GM23338 (cell line): ENCODE measurements around the gene CNP. TPM values are rescaled to one million over a fixed set of nuclear protein-coding genes. Genes with fewer than 3 reads are reported as not detected.

Source experiments
- ATAC-seq: fragments of 200-7000 bp; cut with Tn5 transposase; 3 replicates; pipeline ENCODE4 v1.9.1; 2020
- DNase-seq: peaks from one replicate; pipeline ENCODE4 v3.0.0-alpha.2; 2015; ENCODE audit warnings: low spot score
- H2AFZ ChIP-seq: fragments of 200-600 bp; sonication (generic); 2 replicates; pipeline ENCODE4 v1.8.0; 2016; ENCODE audit warnings: antibody characterized with exemption, mild to moderate bottlenecking, moderate library complexity
- H3F3A ChIP-seq: fragments of 200-600 bp; sonication (generic); replicated peaks from 2 replicates; pipeline ENCODE4 v1.8.0; 2017; ENCODE audit warnings: antibody characterized with exemption, mixed run types, low read depth
- H3K27ac ChIP-seq: fragments of 200-600 bp; sonication (generic); 2 replicates; pipeline ENCODE4 v1.6.1; 2016; ENCODE audit warnings: low read depth
- H3K27me3 ChIP-seq: fragments of 200-600 bp; sonication (generic); 2 replicates; pipeline ENCODE4 v1.8.0; 2016; ENCODE audit warnings: mild to moderate bottlenecking, mixed run types, moderate library complexity; ENCODE audit not compliant: insufficient read depth
- H3K36me3 ChIP-seq: fragments of 200-600 bp; sonication (generic); 2 replicates; pipeline ENCODE4 v1.8.0; 2016; ENCODE audit warnings: mild to moderate bottlenecking; ENCODE audit not compliant: insufficient read depth
- H3K4me1 ChIP-seq: fragments of 200-600 bp; sonication (generic); 2 replicates; pipeline ENCODE4 v1.8.0; 2016; ENCODE audit warnings: mild to moderate bottlenecking, moderate library complexity; ENCODE audit not compliant: insufficient read depth
- H3K4me2 ChIP-seq: fragments of 200-600 bp; sonication (generic); 2 replicates; pipeline ENCODE4 v1.7.1; 2017; ENCODE audit warnings: mixed run types
- H3K4me3 ChIP-seq: fragments of 200-600 bp; sonication (generic); 2 replicates; pipeline ENCODE4 v1.6.1; 2016; ENCODE audit warnings: mixed run types
- H3K79me2 ChIP-seq: fragments of 200-600 bp; sonication (generic); replicated peaks from 2 replicates; pipeline ENCODE4 v1.8.0; 2017; ENCODE audit warnings: mild to moderate bottlenecking; ENCODE audit not compliant: insufficient read depth
- H3K9me2 ChIP-seq: fragments of 200-600 bp; sonication (generic); 2 replicates; pipeline ENCODE4 v1.8.0; 2017; ENCODE audit not compliant: insufficient read depth
- H4K20me1 ChIP-seq: fragments of 200-600 bp; sonication (generic); replicated peaks from 2 replicates; pipeline ENCODE4 v1.8.0; 2017; ENCODE audit warnings: mild to moderate bottlenecking; ENCODE audit not compliant: insufficient read depth
- H3K27ac Mint-ChIP-seq: 2 replicates; pipeline ENCODE4 v1.8.0; 2020; ENCODE audit warnings: inconsistent platforms, mild to moderate bottlenecking, moderate library complexity, mixed read lengths
- H3K27me3 Mint-ChIP-seq: 3 replicates; pipeline ENCODE4 v1.8.0; 2022; ENCODE audit warnings: low read depth, mild to moderate bottlenecking, moderate library complexity, mixed read lengths, inconsistent platforms; ENCODE audit not compliant: insufficient read depth, poor library complexity
- H3K36me3 Mint-ChIP-seq: 3 replicates; pipeline ENCODE4 v1.8.0; 2021; ENCODE audit warnings: low read depth, mild to moderate bottlenecking, inconsistent platforms, moderate library complexity, mixed read lengths
- H3K4me1 Mint-ChIP-seq: 3 replicates; pipeline ENCODE4 v1.8.0; 2020; ENCODE audit warnings: mild to moderate bottlenecking, inconsistent platforms, mixed read lengths
- H3K4me3 Mint-ChIP-seq: 3 replicates; pipeline ENCODE4 v1.8.0; 2021; ENCODE audit warnings: moderate library complexity, mild to moderate bottlenecking, inconsistent platforms, mixed read lengths
- H3K9me3 Mint-ChIP-seq: 3 replicates; pipeline ENCODE4 v1.8.0; 2020; ENCODE audit warnings: moderate library complexity, mild to moderate bottlenecking, inconsistent platforms, mixed read lengths
- NANOG ChIP-seq: IDR thresholded peaks from 2 replicates; pipeline ENCODE4 v1.6.1; 2016; ENCODE audit warnings: antibody characterized with exemption, borderline replicate concordance
- STAT1 ChIP-seq: IDR thresholded peaks from one replicate; pipeline ENCODE4 v1.6.1; 2016; ENCODE audit warnings: antibody characterized with exemption; ENCODE audit not compliant: unreplicated experiment
- polyA plus RNA-seq: library from polyadenylated mRNA; unstranded; fragments of >200 nt; fragmentation: Nextera tagmentation; extraction: Ambion mirVana; gene quantifications from 2 replicates; pipeline ENCODE4 v1.2.1, GENCODE V29; 2016
- total RNA-seq: library from RNA; depleted of rRNA; stranded (reverse); fragments of >200 nt; shearing (Covaris generic); gene quantifications from 2 replicates; pipeline ENCODE4 v1.2.3, GENCODE V29; 2014
- TF ChIP-seq, protein P1 (sequence below): fragments of 250-450 bp; sonication (Bioruptor Pico); IDR thresholded peaks from 2 replicates; pipeline ENCODE4 v1.5.0; 2020; ENCODE audit warnings: mild to moderate bottlenecking, moderate library complexity
- TF ChIP-seq, protein P2 (sequence below), 2 experiments: fragments of 200-600 bp in 1 of 2; sonication (generic) in 1 of 2; conservative IDR thresholded peaks; 2 replicates each; pipeline versions ENCODE4 v1.5.1 to v1.6.1; 2016 to 2017; ENCODE audit warnings: antibody characterized with exemption in 2 of 2, low read depth in 2 of 2, mild to moderate bottlenecking in 2 of 2, moderate library complexity in 1 of 2
- TF ChIP-seq, protein P3 (sequence below): IDR thresholded peaks from 2 replicates; pipeline ENCODE4 v1.6.1; 2016; ENCODE audit warnings: antibody characterized with exemption

Gene CNP
- total and polyA plus RNA-seq, 2 experiments from 2014 or later: 30.8 to 47.8 TPM

DNA sequence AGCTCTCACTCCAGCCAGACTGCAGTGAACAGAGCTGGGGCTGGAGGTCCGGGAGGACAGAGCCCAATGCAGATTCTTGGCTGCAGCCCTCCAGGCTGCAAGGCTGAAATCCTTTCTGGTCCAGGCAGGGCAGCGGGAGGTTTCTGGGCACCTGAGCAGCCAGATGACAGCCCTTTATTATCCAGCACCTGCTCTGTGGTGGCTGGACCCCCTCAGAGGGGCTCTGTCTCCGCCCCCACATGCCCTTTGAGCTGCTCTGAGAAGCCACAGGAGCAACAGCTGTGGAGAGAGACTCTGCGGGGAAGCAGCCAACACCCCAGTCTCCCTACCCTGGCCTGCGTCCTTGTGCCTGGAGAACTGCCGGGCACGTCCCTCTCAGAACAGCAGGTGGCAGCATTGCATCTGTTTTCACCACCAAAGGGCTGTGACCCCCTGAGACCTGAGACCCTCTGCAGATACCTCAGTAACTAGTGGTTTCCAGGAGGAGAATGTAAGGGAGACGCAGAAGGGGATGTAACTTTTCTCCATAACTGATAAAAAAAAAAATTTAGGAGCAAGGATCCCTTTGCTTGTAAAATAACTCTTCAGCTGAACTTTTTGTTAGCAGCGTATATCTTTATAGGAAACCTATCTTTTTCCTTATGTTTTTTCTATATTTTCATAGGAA is 3.7 kb upstream of the CNP start:
- no peak overlapping the region for H3K4me3 Mint-ChIP-seq
- Histone ChIP-seq H3K79me2 (no peaks in the 10 kb centered on the region), H3K4me2 (no peak overlapping the region), H3K4me3 (no peak overlapping the region), H3K27me3 (0 out of 2 replicates have a peak, but pooled peaks cover 3% of the 10 kb centered on the region), H3K36me3 (no peaks in the 10 kb centered on the region), H2AFZ (no peak overlapping the region), H3K27ac (no peak overlapping the region), H3F3A (peaks cover 8% of the 10 kb centered on the region), H3K9me2 (no peaks in the 10 kb centered on the region), H4K20me1 (no peaks in the 10 kb centered on the region; the same call in 1 of the 2 replicates), H3K4me1 (peaks cover 27% of the 10 kb centered on the region)
- H3K36me3 Mint-ChIP-seq: peaks cover 2% of the 10 kb centered on the region
- ATAC-seq (peak; percentile 33), DNase-seq (peak; percentile 93)
- TF ChIP-seq NANOG (no peak), STAT1 (no peak)
- TF ChIP-seq, protein P1, sequence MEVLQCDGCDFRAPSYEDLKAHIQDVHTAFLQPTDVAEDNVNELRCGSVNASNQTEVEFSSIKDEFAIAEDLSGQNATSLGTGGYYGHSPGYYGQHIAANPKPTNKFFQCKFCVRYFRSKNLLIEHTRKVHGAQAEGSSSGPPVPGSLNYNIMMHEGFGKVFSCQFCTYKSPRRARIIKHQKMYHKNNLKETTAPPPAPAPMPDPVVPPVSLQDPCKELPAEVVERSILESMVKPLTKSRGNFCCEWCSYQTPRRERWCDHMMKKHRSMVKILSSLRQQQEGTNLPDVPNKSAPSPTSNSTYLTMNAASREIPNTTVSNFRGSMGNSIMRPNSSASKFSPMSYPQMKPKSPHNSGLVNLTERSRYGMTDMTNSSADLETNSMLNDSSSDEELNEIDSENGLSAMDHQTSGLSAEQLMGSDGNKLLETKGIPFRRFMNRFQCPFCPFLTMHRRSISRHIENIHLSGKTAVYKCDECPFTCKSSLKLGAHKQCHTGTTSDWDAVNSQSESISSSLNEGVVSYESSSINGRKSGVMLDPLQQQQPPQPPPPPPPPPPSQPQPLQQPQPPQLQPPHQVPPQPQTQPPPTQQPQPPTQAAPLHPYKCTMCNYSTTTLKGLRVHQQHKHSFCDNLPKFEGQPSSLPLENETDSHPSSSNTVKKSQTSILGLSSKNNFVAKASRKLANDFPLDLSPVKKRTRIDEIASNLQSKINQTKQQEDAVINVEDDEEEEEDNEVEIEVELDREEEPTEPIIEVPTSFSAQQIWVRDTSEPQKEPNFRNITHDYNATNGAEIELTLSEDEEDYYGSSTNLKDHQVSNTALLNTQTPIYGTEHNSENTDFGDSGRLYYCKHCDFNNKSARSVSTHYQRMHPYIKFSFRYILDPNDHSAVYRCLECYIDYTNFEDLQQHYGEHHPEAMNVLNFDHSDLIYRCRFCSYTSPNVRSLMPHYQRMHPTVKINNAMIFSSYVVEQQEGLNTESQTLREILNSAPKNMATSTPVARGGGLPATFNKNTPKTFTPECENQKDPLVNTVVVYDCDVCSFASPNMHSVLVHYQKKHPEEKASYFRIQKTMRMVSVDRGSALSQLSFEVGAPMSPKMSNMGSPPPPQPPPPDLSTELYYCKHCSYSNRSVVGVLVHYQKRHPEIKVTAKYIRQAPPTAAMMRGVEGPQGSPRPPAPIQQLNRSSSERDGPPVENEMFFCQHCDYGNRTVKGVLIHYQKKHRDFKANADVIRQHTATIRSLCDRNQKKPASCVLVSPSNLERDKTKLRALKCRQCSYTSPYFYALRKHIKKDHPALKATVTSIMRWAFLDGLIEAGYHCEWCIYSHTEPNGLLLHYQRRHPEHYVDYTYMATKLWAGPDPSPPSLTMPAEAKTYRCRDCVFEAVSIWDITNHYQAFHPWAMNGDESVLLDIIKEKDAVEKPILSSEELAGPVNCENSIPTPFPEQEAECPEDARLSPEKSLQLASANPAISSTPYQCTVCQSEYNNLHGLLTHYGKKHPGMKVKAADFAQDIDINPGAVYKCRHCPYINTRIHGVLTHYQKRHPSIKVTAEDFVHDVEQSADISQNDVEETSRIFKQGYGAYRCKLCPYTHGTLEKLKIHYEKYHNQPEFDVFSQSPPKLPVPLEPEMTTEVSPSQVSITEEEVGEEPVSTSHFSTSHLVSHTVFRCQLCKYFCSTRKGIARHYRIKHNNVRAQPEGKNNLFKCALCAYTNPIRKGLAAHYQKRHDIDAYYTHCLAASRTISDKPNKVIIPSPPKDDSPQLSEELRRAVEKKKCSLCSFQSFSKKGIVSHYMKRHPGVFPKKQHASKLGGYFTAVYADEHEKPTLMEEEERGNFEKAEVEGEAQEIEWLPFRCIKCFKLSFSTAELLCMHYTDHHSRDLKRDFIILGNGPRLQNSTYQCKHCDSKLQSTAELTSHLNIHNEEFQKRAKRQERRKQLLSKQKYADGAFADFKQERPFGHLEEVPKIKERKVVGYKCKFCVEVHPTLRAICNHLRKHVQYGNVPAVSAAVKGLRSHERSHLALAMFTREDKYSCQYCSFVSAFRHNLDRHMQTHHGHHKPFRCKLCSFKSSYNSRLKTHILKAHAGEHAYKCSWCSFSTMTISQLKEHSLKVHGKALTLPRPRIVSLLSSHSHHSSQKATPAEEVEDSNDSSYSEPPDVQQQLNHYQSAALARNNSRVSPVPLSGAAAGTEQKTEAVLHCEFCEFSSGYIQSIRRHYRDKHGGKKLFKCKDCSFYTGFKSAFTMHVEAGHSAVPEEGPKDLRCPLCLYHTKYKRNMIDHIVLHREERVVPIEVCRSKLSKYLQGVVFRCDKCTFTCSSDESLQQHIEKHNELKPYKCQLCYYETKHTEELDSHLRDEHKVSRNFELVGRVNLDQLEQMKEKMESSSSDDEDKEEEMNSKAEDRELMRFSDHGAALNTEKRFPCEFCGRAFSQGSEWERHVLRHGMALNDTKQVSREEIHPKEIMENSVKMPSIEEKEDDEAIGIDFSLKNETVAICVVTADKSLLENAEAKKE (CRISPR knock-in tag): no peak
- TF ChIP-seq, protein P2, sequence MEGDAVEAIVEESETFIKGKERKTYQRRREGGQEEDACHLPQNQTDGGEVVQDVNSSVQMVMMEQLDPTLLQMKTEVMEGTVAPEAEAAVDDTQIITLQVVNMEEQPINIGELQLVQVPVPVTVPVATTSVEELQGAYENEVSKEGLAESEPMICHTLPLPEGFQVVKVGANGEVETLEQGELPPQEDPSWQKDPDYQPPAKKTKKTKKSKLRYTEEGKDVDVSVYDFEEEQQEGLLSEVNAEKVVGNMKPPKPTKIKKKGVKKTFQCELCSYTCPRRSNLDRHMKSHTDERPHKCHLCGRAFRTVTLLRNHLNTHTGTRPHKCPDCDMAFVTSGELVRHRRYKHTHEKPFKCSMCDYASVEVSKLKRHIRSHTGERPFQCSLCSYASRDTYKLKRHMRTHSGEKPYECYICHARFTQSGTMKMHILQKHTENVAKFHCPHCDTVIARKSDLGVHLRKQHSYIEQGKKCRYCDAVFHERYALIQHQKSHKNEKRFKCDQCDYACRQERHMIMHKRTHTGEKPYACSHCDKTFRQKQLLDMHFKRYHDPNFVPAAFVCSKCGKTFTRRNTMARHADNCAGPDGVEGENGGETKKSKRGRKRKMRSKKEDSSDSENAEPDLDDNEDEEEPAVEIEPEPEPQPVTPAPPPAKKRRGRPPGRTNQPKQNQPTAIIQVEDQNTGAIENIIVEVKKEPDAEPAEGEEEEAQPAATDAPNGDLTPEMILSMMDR (conservative IDR thresholded peaks at IDR 0.05; ENCODE audit: low read depth in 2 of 2): peak; percentile 92 to 99
- TF ChIP-seq, protein P3, sequence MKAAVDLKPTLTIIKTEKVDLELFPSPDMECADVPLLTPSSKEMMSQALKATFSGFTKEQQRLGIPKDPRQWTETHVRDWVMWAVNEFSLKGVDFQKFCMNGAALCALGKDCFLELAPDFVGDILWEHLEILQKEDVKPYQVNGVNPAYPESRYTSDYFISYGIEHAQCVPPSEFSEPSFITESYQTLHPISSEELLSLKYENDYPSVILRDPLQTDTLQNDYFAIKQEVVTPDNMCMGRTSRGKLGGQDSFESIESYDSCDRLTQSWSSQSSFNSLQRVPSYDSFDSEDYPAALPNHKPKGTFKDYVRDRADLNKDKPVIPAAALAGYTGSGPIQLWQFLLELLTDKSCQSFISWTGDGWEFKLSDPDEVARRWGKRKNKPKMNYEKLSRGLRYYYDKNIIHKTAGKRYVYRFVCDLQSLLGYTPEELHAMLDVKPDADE: no peak
- H3K9me3 Mint-ChIP-seq: no peaks in the 10 kb centered on the region
- H3K4me1 Mint-ChIP-seq: peaks cover 25% of the 10 kb centered on the region
- H3K27ac Mint-ChIP-seq: no peak overlapping the region
- H3K27me3 Mint-ChIP-seq: peaks cover 6% of the 10 kb centered on the region
